ENCODE results near the gene CFAP251.
"Not testable (repeated sequence)": the region's sequence is repeated elsewhere in the genome, so short reads cannot be mapped to it uniquely, and the experiment has no call there.

The CFAP251 gene

GRCh38 chr12:121980191-121980891 is 61.9 kb downstream of the CFAP251 start:
- no peak for DNase-seq

GRCh38 chr12:121980892-121981272 is 62.5 kb downstream of the CFAP251 start:
- DNase-seq, result no peak

- no peak for DNase-seq
Observed at GRCh38 chr12:121981456-121981855, 63.1 kb downstream of the CFAP251 start.

- DNase-seq, result no peak
Observed at GRCh38 chr12:121982950-121983349, 64.6 kb downstream of the CFAP251 start.

GRCh38 chr12:121983536-121984210 is 65.3 kb downstream of the CFAP251 start:
- DNase-seq, result no peak

GRCh38 chr12:121986489-121987245 is 68.3 kb downstream of the CFAP251 start:
- DNase-seq, result no peak

- DNase-seq, result not testable (repeated sequence)
Observed at GRCh38 chr12:121988519-121988918, 70.1 kb downstream of the CFAP251 start.

- no peak for DNase-seq
Observed at GRCh38 chr12:121989276-121990113, 71.1 kb downstream of the CFAP251 start.

GRCh38 chr12:121990114-121990647 is 71.8 kb downstream of the CFAP251 start:
- DNase-seq, result no peak

- DNase-seq, result no peak
Observed at GRCh38 chr12:121990692-121991603, 72.6 kb downstream of the CFAP251 start.

GRCh38 chr12:121992059-121992879 is 73.9 kb downstream of the CFAP251 start:
- DNase-seq, result no peak

- no peak for DNase-seq
Observed at GRCh38 chr12:121996050-121996944, 77.9 kb downstream of the CFAP251 start.

GRCh38 chr12:121996945-121997612 is 78.7 kb downstream of the CFAP251 start:
- no peak for DNase-seq

GRCh38 chr12:122001466-122002209 is 83.2 kb downstream of the CFAP251 start:
- peak; percentile 95 for DNase-seq

- no peak for DNase-seq
Observed at GRCh38 chr12:122003651-122004611, 85.5 kb downstream of the CFAP251 start.

GRCh38 chr12:122004633-122005071 is 86.3 kb downstream of the CFAP251 start:
- no peak for DNase-seq

- DNase-seq, result no peak
Observed at GRCh38 chr12:122005252-122005776, 86.9 kb downstream of the CFAP251 start.

Data from DMS79 treated with DMSO at 0.1 percent for 48 hours (cell line).